ENCODE data around the gene ETS1. TPM values are rescaled to one million over a fixed set of nuclear protein-coding genes. Genes with fewer than 3 reads are reported as not detected.

The ETS1 gene
- total RNA-seq, 1 experiment from 2014 or later: 29.9 TPM

DNA sequence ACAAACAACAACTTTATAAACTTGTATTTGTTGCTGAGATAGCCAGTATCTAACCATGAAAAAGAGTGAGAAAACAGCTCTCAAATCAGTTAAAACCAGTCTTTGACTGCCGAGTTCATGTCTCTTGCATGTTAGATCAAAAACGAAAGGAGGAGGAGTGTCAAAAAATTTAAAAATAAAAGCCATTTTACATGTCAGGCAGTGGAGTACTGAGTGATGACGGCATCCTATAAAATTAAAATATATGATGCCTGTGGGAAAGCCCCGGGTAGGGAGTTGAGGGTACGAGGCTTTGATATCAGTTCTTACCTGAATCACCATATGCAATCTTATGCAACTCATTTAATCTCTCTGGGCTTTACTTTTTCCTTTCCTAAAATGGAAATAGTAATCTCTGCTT is 117.3 kb downstream of the ETS1 start:
- Histone ChIP-seq H3K9me3 (ENCODE audit: control insufficient read depth, low read depth, low read length) (no peaks in the 10 kb centered on the region), H3K27me3 (ENCODE audit: insufficient read depth, low read length) (no peaks in the 10 kb centered on the region), H3K14ac (ENCODE audit: insufficient read depth, low read length) (no peak overlapping the region), H3K56ac (ENCODE audit: insufficient read length, low read depth, low read length) (no peak overlapping the region), H3K23me2 (ENCODE audit: insufficient read length, low read depth, low read length, poor library complexity, severe bottlenecking) (no peaks in the 10 kb centered on the region), H2AK5ac (ENCODE audit: insufficient read length, low read length) (no peak overlapping the region), H2BK12ac (ENCODE audit: insufficient read length, low read depth, low read length) (no peak overlapping the region), H2AFZ (ENCODE audit: low read length) (no peak overlapping the region), H4K20me1 (ENCODE audit: control insufficient read depth, insufficient read depth, insufficient read length) (no peaks in the 10 kb centered on the region), H3K4me1 (ENCODE audit: insufficient read depth, low read length) (no peaks in the 10 kb centered on the region), H4K91ac (ENCODE audit: insufficient read length, low read depth, low read length) (no peak overlapping the region), H2BK20ac (ENCODE audit: low read depth, low read length, poor library complexity, severe bottlenecking) (no peak overlapping the region), H4K5ac (ENCODE audit: insufficient read length, low read depth, low read length) (no peak overlapping the region), H3K27ac (ENCODE audit: insufficient read length, low read depth, low read length) (no peak overlapping the region), H2BK5ac (ENCODE audit: insufficient read length, low read length) (no peak overlapping the region), H3K4ac (ENCODE audit: low read depth, low read length) (no peak overlapping the region), H2BK120ac (ENCODE audit: low read depth, low read length, poor library complexity, severe bottlenecking) (no peak overlapping the region), H3K79me1 (ENCODE audit: insufficient read depth, low read depth, low read length, poor library complexity, severe bottlenecking) (peaks cover 3% of the 10 kb centered on the region), H4K8ac (replicated peaks; ENCODE audit: insufficient read length, low read depth, low read length) (no peak overlapping the region), H3K9ac (ENCODE audit: extremely low read depth, insufficient read length, low read length) (no peak overlapping the region), H2BK15ac (ENCODE audit: low read depth, low read length) (no peak overlapping the region), H3T11ph (ENCODE audit: low read length) (no peak overlapping the region), H3K18ac (ENCODE audit: insufficient read length, low read depth, low read length) (no peak overlapping the region), H3K79me2 (ENCODE audit: insufficient read depth, low read length) (no peaks in the 10 kb centered on the region), H3K4me2 (ENCODE audit: insufficient read depth, insufficient read length, low read length) (no peak overlapping the region), H3K23ac (ENCODE audit: insufficient read length, low read depth, low read length) (no peak overlapping the region)
- Mint-ChIP-seq H3K9me3 (no peaks in the 10 kb centered on the region), H3K36me3 (ENCODE audit: insufficient read depth in 1 of 3, low read depth in 3 of 3) (peaks cover 0 to 13% (median 0%) of the 10 kb centered on the region in 3 experiments; a peak in 3 of 7 replicates), H3K4me3 (no peak overlapping the region), H3K27me3 (ENCODE audit: low read depth) (no peaks in the 10 kb centered on the region), H3K4me1 (peaks cover 13 to 16% of the 10 kb centered on the region in 2 experiments), H3K27ac (no peak overlapping the region)
- TF ChIP-seq, protein P1, sequence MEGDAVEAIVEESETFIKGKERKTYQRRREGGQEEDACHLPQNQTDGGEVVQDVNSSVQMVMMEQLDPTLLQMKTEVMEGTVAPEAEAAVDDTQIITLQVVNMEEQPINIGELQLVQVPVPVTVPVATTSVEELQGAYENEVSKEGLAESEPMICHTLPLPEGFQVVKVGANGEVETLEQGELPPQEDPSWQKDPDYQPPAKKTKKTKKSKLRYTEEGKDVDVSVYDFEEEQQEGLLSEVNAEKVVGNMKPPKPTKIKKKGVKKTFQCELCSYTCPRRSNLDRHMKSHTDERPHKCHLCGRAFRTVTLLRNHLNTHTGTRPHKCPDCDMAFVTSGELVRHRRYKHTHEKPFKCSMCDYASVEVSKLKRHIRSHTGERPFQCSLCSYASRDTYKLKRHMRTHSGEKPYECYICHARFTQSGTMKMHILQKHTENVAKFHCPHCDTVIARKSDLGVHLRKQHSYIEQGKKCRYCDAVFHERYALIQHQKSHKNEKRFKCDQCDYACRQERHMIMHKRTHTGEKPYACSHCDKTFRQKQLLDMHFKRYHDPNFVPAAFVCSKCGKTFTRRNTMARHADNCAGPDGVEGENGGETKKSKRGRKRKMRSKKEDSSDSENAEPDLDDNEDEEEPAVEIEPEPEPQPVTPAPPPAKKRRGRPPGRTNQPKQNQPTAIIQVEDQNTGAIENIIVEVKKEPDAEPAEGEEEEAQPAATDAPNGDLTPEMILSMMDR (conservative IDR thresholded peaks at IDR 0.05): no peak
- no CpG with 5 or more reads among the region's 5 CpGs for WGBS (ENCODE audit: extremely low coverage, insufficient read length, low lambda C conversion rate)
- DNase-seq: no peak

All from H9 (cell line).